ENCODE results near the gene WRAP73.

WRAP73 gene

GRCh38 chr1:3634059-3634800 lies 15.7 kb downstream of the WRAP73 start:
- Histone ChIP-seq H3K4me3 (ENCODE audit: insufficient read depth, low read length, poor library complexity, severe bottlenecking) (no peak overlapping the region), H3K9me2 (replicated peaks; ENCODE audit: insufficient read depth, low read length) (no peaks in the 10 kb centered on the region), H3F3A (ENCODE audit: insufficient read depth) (no peaks in the 10 kb centered on the region), H3K27me3 (ENCODE audit: low read length) (no peaks in the 10 kb centered on the region), H3K79me2 (ENCODE audit: insufficient read depth, low read length) (no peaks in the 10 kb centered on the region), H3K9ac (ENCODE audit: low read length) (no peak overlapping the region), H4K20me1 (ENCODE audit: low read depth, low read length) (no peaks in the 10 kb centered on the region), H3K4me2 (ENCODE audit: low read depth, low read length, poor library complexity, severe bottlenecking) (no peak overlapping the region), H3K36me3 (ENCODE audit: low read length) (no peaks in the 10 kb centered on the region), H3K9me3 (ENCODE audit: insufficient read depth, low read length) (no peaks in the 10 kb centered on the region), H2AFZ (ENCODE audit: low read depth, low read length, severe bottlenecking) (no peak overlapping the region), H3K27ac (ENCODE audit: low read depth, low read length) (no peak overlapping the region)
- TF ChIP-seq EZH2phosphoT487 (conservative IDR thresholded peaks at IDR 0.05; ENCODE audit: low read length) (no peak), CTCF (IDR thresholded peaks at IDR 0.05; ENCODE audit: insufficient read depth, low read length, poor library complexity, severe bottlenecking) (no peak)

- H3K27me3 ChIP-seq (ENCODE audit: low read length): no peaks in the 10 kb centered on the region
- H3F3A ChIP-seq (ENCODE audit: insufficient read depth): no peaks in the 10 kb centered on the region
- no peak overlapping the region for H3K9ac ChIP-seq (ENCODE audit: low read length)
- no peaks in the 10 kb centered on the region for H3K36me3 ChIP-seq (ENCODE audit: low read length)
- H3K27ac ChIP-seq (ENCODE audit: low read depth, low read length): no peak overlapping the region
- H3K9me3 ChIP-seq (ENCODE audit: insufficient read depth, low read length): no peaks in the 10 kb centered on the region
- no peak overlapping the region for H2AFZ ChIP-seq (ENCODE audit: low read depth, low read length, severe bottlenecking)
- H4K20me1 ChIP-seq (ENCODE audit: low read depth, low read length): no peaks in the 10 kb centered on the region
- TF ChIP-seq CTCF (IDR thresholded peaks at IDR 0.05; ENCODE audit: insufficient read depth, low read length, poor library complexity, severe bottlenecking) (no peak), EZH2phosphoT487 (conservative IDR thresholded peaks at IDR 0.05; ENCODE audit: low read length) (no peak)
- no peaks in the 10 kb centered on the region for H3K9me2 ChIP-seq (replicated peaks; ENCODE audit: insufficient read depth, low read length)
- no peaks in the 10 kb centered on the region for H3K79me2 ChIP-seq (ENCODE audit: insufficient read depth, low read length)
- H3K4me2 ChIP-seq (ENCODE audit: low read depth, low read length, poor library complexity, severe bottlenecking): no peak overlapping the region
- H3K4me3 ChIP-seq (ENCODE audit: insufficient read depth, low read length, poor library complexity, severe bottlenecking): no peak overlapping the region
These were observed 16.4 kb downstream of the WRAP73 start for GRCh38 chr1:3633344-3634058.

- H3K9ac ChIP-seq (ENCODE audit: low read length): no peak overlapping the region
- no peaks in the 10 kb centered on the region for H3F3A ChIP-seq (ENCODE audit: insufficient read depth)
- no peak overlapping the region for H2AFZ ChIP-seq (ENCODE audit: low read depth, low read length, severe bottlenecking)
- no peak overlapping the region for H3K27ac ChIP-seq (ENCODE audit: low read depth, low read length)
- no peaks in the 10 kb centered on the region for H3K9me2 ChIP-seq (replicated peaks; ENCODE audit: insufficient read depth, low read length)
- H3K4me2 ChIP-seq (ENCODE audit: low read depth, low read length, poor library complexity, severe bottlenecking): no peak overlapping the region
- no peaks in the 10 kb centered on the region for H3K79me2 ChIP-seq (ENCODE audit: insufficient read depth, low read length)
- H3K36me3 ChIP-seq (ENCODE audit: low read length): no peaks in the 10 kb centered on the region
- no peaks in the 10 kb centered on the region for H3K27me3 ChIP-seq (ENCODE audit: low read length)
- H3K9me3 ChIP-seq (ENCODE audit: insufficient read depth, low read length): no peaks in the 10 kb centered on the region
- TF ChIP-seq EZH2phosphoT487 (conservative IDR thresholded peaks at IDR 0.05; ENCODE audit: low read length) (no peak), CTCF (IDR thresholded peaks at IDR 0.05; ENCODE audit: insufficient read depth, low read length, poor library complexity, severe bottlenecking) (no peak)
- no peak overlapping the region for H3K4me3 ChIP-seq (ENCODE audit: insufficient read depth, low read length, poor library complexity, severe bottlenecking)
- H4K20me1 ChIP-seq (ENCODE audit: low read depth, low read length): no peaks in the 10 kb centered on the region
These were observed 17.1 kb downstream of the WRAP73 start for GRCh38 chr1:3632716-3633343.
